ENCODE data around the gene ESR2. TPM values are rescaled to one million over a fixed set of nuclear protein-coding genes. Genes with fewer than 3 reads are reported as not detected.
"Not testable (repeated sequence)": the region's sequence is repeated elsewhere in the genome, so short reads cannot be mapped to it uniquely, and the experiment has no call there.

The ESR2 gene
- total and polyA plus RNA-seq, 4 experiments from 2014 or later, result 0.12 to 0.59 TPM; not detected in 2

GRCh38 chr14:64324895-64325294, 30.7 kb upstream of the ESR2 start:
- ChIA-PET CTCF (ENCODE audit: partially characterized antibody) (no interaction called here), POLR2A (ENCODE audit: partially characterized antibody) (no interaction called here)
- Histone ChIP-seq H3K9me3 (ENCODE audit: control insufficient read depth in 1 of 2, low read length in 2 of 2) (no peaks in the 10 kb centered on the region), H3K36me3 (ENCODE audit: insufficient read depth, low read length) (no peaks in the 10 kb centered on the region), H3K27ac (ENCODE audit: low read depth, low read length) (no peak overlapping the region), H3K27me3 (ENCODE audit: insufficient read depth, low read length) (no peaks in the 10 kb centered on the region), H3K4me3 (ENCODE audit: low read length in 2 of 2) (no peak overlapping the region), H3K4me1 (ENCODE audit: insufficient read depth, low read length) (no peaks in the 10 kb centered on the region)
- Mint-ChIP-seq H3K9me3 (peaks cover 0 to 4% (median 0%) of the 10 kb centered on the region in 8 donors), H3K27me3 (peaks cover 11 to 15% of the 10 kb centered on the region in 2 donors), H3K27ac (peak overlapping the region in 1 of 7 donors; percentile 5), H3K36me3 (no peaks in the 10 kb centered on the region), H3K4me1 (peaks cover 0 to 2% (median 0%) of the 10 kb centered on the region in 4 donors), H3K4me3 (no peak overlapping the region)
- no peak for DNase-seq
- intact Hi-C loops (cut with micrococcal nuclease), result no loop called here

- Histone ChIP-seq H3K4me3 (ENCODE audit: low read length in 2 of 2) (no peak overlapping the region), H3K36me3 (ENCODE audit: insufficient read depth, low read length) (no peaks in the 10 kb centered on the region), H3K4me1 (ENCODE audit: insufficient read depth, low read length) (no peaks in the 10 kb centered on the region), H3K27me3 (ENCODE audit: insufficient read depth, low read length) (no peaks in the 10 kb centered on the region), H3K27ac (ENCODE audit: low read depth, low read length) (no peak overlapping the region), H3K9me3 (ENCODE audit: control insufficient read depth in 1 of 2, low read length in 2 of 2) (no peaks in the 10 kb centered on the region)
- H3K4me1 Mint-ChIP-seq, result peaks cover 0 to 2% (median 0%) of the 10 kb centered on the region in 4 donors
- H3K4me3 Mint-ChIP-seq, result no peak overlapping the region
- CTCF ChIA-PET (ENCODE audit: partially characterized antibody), result no interaction called here
- H3K27me3 Mint-ChIP-seq, result peaks cover 11 to 15% of the 10 kb centered on the region in 2 donors
- peaks cover 0 to 4% (median 0%) of the 10 kb centered on the region in 8 donors for H3K9me3 Mint-ChIP-seq
- intact Hi-C loops (cut with micrococcal nuclease), result no loop called here
- POLR2A ChIA-PET (ENCODE audit: partially characterized antibody), result no interaction called here
- H3K36me3 Mint-ChIP-seq, result no peaks in the 10 kb centered on the region
- no peak for DNase-seq
- no peak overlapping the region for H3K27ac Mint-ChIP-seq
Measured at GRCh38 chr14:64324461-64324860, 30.3 kb upstream of the ESR2 start.

- H3K27me3 ChIP-seq (ENCODE audit: insufficient read depth, low read length); intact Hi-C loops (cut with micrococcal nuclease); H3K27ac Mint-ChIP-seq; POLR2A ChIA-PET (ENCODE audit: partially characterized antibody); H3K4me1 ChIP-seq (ENCODE audit: insufficient read depth, low read length); H3K4me3 ChIP-seq (ENCODE audit: low read length in 2 of 2); H3K4me3 Mint-ChIP-seq; H3K9me3 ChIP-seq (ENCODE audit: control insufficient read depth in 1 of 2, low read length in 2 of 2); H3K36me3 ChIP-seq (ENCODE audit: insufficient read depth, low read length); H3K27ac ChIP-seq (ENCODE audit: low read depth, low read length); H3K4me1 Mint-ChIP-seq; DNase-seq; H3K36me3 Mint-ChIP-seq; CTCF ChIA-PET (ENCODE audit: partially characterized antibody); H3K9me3 Mint-ChIP-seq: not testable (repeated sequence)
- H3K27me3 Mint-ChIP-seq, result peaks cover 11 to 13% of the 10 kb centered on the region in 2 donors
Measured at GRCh38 chr14:64320362-64320761, 26.2 kb upstream of the ESR2 start.

DNA sequence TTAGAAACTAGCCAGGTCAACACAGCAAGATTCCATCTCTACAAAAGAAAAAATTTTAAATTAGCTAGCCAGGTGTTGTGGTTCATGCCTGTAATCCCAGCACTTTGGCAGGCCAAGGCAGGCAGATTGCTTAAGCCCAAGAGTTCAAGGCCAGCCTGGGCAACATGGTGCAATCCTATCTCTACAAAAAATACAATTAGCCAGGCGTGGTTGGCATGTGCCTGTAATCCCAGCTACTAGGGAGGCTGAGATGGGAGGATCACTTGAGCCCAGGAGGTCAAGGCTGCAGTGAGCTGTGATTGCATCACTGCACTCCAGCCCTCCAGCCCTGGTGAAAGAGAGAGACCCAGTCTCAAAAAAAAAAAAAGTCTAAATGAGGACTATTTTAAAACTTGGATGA, 24.5 kb upstream of the ESR2 start:
- intact Hi-C loops (cut with micrococcal nuclease), result not testable (repeated sequence)

DNA sequence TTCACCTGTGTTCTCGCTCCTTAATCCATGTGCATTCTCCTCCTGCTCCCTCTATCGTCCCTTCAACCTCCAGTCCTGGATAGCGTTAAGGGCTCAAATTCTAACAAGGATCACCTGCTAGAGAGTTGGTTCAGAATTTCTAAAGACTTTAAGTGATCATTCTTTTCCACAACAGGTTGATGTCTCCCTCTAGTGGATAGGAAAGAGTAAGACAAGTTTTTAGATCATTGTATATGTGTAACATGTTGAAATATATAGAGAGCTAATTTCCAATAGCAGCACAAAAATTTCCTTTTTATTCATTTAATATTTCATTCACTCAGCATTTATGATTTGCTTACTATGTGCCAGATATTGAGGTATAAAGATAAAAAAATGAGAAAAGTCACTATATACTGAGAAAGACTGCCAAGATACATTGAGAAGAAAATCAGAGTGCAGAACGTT, 9.3 kb upstream of the ESR2 start:
- ChIA-PET POLR2A (ENCODE audit: partially characterized antibody) (interaction anchor here (1.5 kb wide), 1 partner anchor 10 kb away, joined by 5 read pairs; no protein-coding TSS in a partner anchor), CTCF (ENCODE audit: partially characterized antibody) (interaction anchor here (0.6 to 5.4 kb wide), 41 partner anchors 8 to 588 kb away, joined by 3 to 40 read pairs (median 4); partner anchors contain the start of gene ESR2)
- Histone ChIP-seq H3K4me1 (ENCODE audit: insufficient read depth, low read length) (no peaks in the 10 kb centered on the region), H3K36me3 (ENCODE audit: insufficient read depth, low read length) (no peaks in the 10 kb centered on the region), H3K9me3 (ENCODE audit: control insufficient read depth in 1 of 2, low read length in 2 of 2) (no peaks in the 10 kb centered on the region), H3K27me3 (ENCODE audit: insufficient read depth, low read length) (peaks cover 2% of the 10 kb centered on the region), H3K4me3 (ENCODE audit: low read length in 2 of 2) (no peak overlapping the region), H3K27ac (ENCODE audit: low read depth, low read length) (no peak overlapping the region)
- H3K4me3 Mint-ChIP-seq, result no peak overlapping the region
- peaks cover 0 to 3% of the 10 kb centered on the region in 2 donors for H3K27me3 Mint-ChIP-seq
- peak in 4 of 5 donors; percentile 44 to 58 (median 50) for DNase-seq
- no peaks in the 10 kb centered on the region for H3K36me3 Mint-ChIP-seq
- intact Hi-C loops (cut with micrococcal nuclease), result loop anchor here (1.0 kb wide), 2 partner anchors 175 to 504 kb away; no protein-coding TSS in a partner anchor
- no peak overlapping the region for H3K27ac Mint-ChIP-seq
- H3K9me3 Mint-ChIP-seq, result peaks cover 0 to 2% (median 0%) of the 10 kb centered on the region in 8 donors
- H3K4me1 Mint-ChIP-seq, result peaks cover 0 to 4% (median 2%) of the 10 kb centered on the region in 4 donors

More for the DNA sequence above, 24.5 kb upstream of the ESR2 start:
- H3K36me3 ChIP-seq (ENCODE audit: insufficient read depth, low read length); H3K9me3 ChIP-seq (ENCODE audit: control insufficient read depth in 1 of 2, low read length in 2 of 2); DNase-seq; H3K4me3 ChIP-seq (ENCODE audit: low read length in 2 of 2); H3K4me3 Mint-ChIP-seq; H3K27ac Mint-ChIP-seq; H3K4me1 Mint-ChIP-seq; H3K4me1 ChIP-seq (ENCODE audit: insufficient read depth, low read length); H3K27me3 ChIP-seq (ENCODE audit: insufficient read depth, low read length); H3K9me3 Mint-ChIP-seq; H3K27ac ChIP-seq (ENCODE audit: low read depth, low read length); POLR2A ChIA-PET (ENCODE audit: partially characterized antibody); H3K36me3 Mint-ChIP-seq; CTCF ChIA-PET (ENCODE audit: partially characterized antibody): not testable (repeated sequence)
- H3K27me3 Mint-ChIP-seq, result peaks cover 8 to 11% of the 10 kb centered on the region in 2 donors

GRCh38 chr14:64298773-64299172, 4.6 kb upstream of the ESR2 start:
- Histone ChIP-seq H3K27me3 (ENCODE audit: insufficient read depth, low read length) (peaks cover 5% of the 10 kb centered on the region), H3K4me1 (ENCODE audit: insufficient read depth, low read length) (peaks cover 15% of the 10 kb centered on the region), H3K9me3 (ENCODE audit: control insufficient read depth in 1 of 2, low read length in 2 of 2) (no peaks in the 10 kb centered on the region), H3K4me3 (ENCODE audit: low read length in 2 of 2) (no peak overlapping the region), H3K36me3 (ENCODE audit: insufficient read depth, low read length) (no peaks in the 10 kb centered on the region), H3K27ac (ENCODE audit: low read depth, low read length) (no peak overlapping the region)
- Mint-ChIP-seq H3K4me1 (peaks cover 6 to 24% (median 12%) of the 10 kb centered on the region in 4 donors), H3K27me3 (peaks cover 2 to 4% of the 10 kb centered on the region in 2 donors), H3K9me3 (no peaks in the 10 kb centered on the region), H3K36me3 (no peaks in the 10 kb centered on the region), H3K4me3 (no peak overlapping the region), H3K27ac (no peak overlapping the region)
- ChIA-PET CTCF (ENCODE audit: partially characterized antibody) (interaction anchor here (0.7 kb wide), 1 partner anchor 393 kb away, joined by 3 read pairs; no protein-coding TSS in a partner anchor), POLR2A (ENCODE audit: partially characterized antibody) (no interaction called here)
- intact Hi-C loops (cut with micrococcal nuclease), result loop anchor here (10.0 kb wide), 1 partner anchor 134 kb away; no protein-coding TSS in a partner anchor
- no peak for DNase-seq

GRCh38 chr14:64296561-64296960, 2.4 kb upstream of the ESR2 start:
- peak overlapping the region in 3 of 8 donors; percentile 16 to 53 (median 48) for H3K4me3 Mint-ChIP-seq
- H3K27me3 Mint-ChIP-seq, result peaks cover 6 to 9% of the 10 kb centered on the region in 2 donors
- no peaks in the 10 kb centered on the region for H3K36me3 ChIP-seq (ENCODE audit: insufficient read depth, low read length)
- ChIA-PET CTCF (ENCODE audit: partially characterized antibody) (interaction anchor here (0.7 to 3.9 kb wide), 5 partner anchors 7 to 498 kb away, joined by 3 to 38 read pairs (median 6); no protein-coding TSS in a partner anchor), POLR2A (ENCODE audit: partially characterized antibody) (no interaction called here)
- peaks cover 5% of the 10 kb centered on the region for H3K27me3 ChIP-seq (ENCODE audit: insufficient read depth, low read length)
- H3K36me3 Mint-ChIP-seq, result no peaks in the 10 kb centered on the region
- no peaks in the 10 kb centered on the region for H3K9me3 Mint-ChIP-seq
- H3K4me1 Mint-ChIP-seq, result peaks cover 4 to 24% (median 15%) of the 10 kb centered on the region in 4 donors
- no peak overlapping the region for H3K27ac ChIP-seq (ENCODE audit: low read depth, low read length)
- H3K4me1 ChIP-seq (ENCODE audit: insufficient read depth, low read length), result peaks cover 19% of the 10 kb centered on the region
- no peaks in the 10 kb centered on the region for H3K9me3 ChIP-seq (ENCODE audit: control insufficient read depth in 1 of 2, low read length in 2 of 2)
- DNase-seq, result no peak
- intact Hi-C loops (cut with micrococcal nuclease), result loop anchor here (10.0 kb wide), 1 partner anchor 132 kb away; no protein-coding TSS in a partner anchor
- H3K4me3 ChIP-seq (ENCODE audit: low read length in 2 of 2), result no peak overlapping the region
- H3K27ac Mint-ChIP-seq, result no peak overlapping the region
